B cell (primary cell): ENCODE measurements around the gene PCDHA1. TPM values are rescaled to one million over a fixed set of nuclear protein-coding genes. Genes with fewer than 3 reads are reported as not detected.

Experiments used
- ATAC-seq: fragments of 200-7000 bp; cut with Tn5 transposase; one replicate; pipeline ENCODE4 v1.10.0; 2021; ENCODE audit warnings: low read depth, mild to moderate bottlenecking, moderate number of reproducible peaks, moderate library complexity
- CTCF ChIA-PET: fragments of 350-600 bp; sonication (Branson Sonifier 250); formaldehyde crosslinking; loops from one replicate; lab custom pipeline; 2021; ENCODE audit warnings: antibody characterized with exemption, inconsistent platforms; lab: Charles Lee
- POLR2A ChIA-PET: fragments of 350-600 bp; sonication (Branson Sonifier 250); formaldehyde crosslinking; loops from one replicate; lab custom pipeline; 2021; ENCODE audit warnings: antibody characterized with exemption; lab: Charles Lee
- DNase-seq: peaks from one replicate; pipeline ENCODE4 v3.0.0; 2013
- H2AFZ ChIP-seq: 2 replicates; pipeline ENCODE4 v1.6.1; 2012; ENCODE audit warnings: mild to moderate bottlenecking, low read depth, low read length; ENCODE audit not compliant: insufficient read depth, poor library complexity, severe bottlenecking
- H3K27ac ChIP-seq, 2 donors: 1 replicate in 1 of 2; 2 replicates in 1 of 2; pipeline ENCODE4 v1.5.1; 2012 to 2013; ENCODE audit warnings: low read length in 2 of 2, mild to moderate bottlenecking in 2 of 2, moderate library complexity in 1 of 2
- H3K27me3 ChIP-seq, 4 experiments: fragments of 200-600 bp in 1 of 4; sonication (generic) in 1 of 4; replicated peaks in 1 of 4; 1 replicate in 2 of 4; 2 replicates in 2 of 4; pipeline versions ENCODE4 v1.6.1 to v1.7.0; 2013 to 2016; ENCODE audit warnings: low read length in 3 of 4, mild to moderate bottlenecking in 2 of 4, mixed read lengths in 1 of 4, moderate library complexity in 1 of 4; ENCODE audit not compliant: insufficient read depth in 4 of 4, control insufficient read depth in 3 of 4; ENCODE audit errors: control extremely low read depth in 1 of 4
- H3K36me3 ChIP-seq, 2 experiments: replicated peaks in 1 of 2; 1 replicate in 1 of 2; 2 replicates in 1 of 2; pipeline versions ENCODE4 v1.6.1 to v1.7.1; 2013; ENCODE audit warnings: low read length in 1 of 2; ENCODE audit not compliant: insufficient read depth in 2 of 2, control insufficient read depth in 1 of 2; ENCODE audit errors: control extremely low read depth in 1 of 2, extremely low read depth in 1 of 2
- H3K4me1 ChIP-seq, 2 donors: fragments of 200-600 bp in 1 of 2; sonication (generic) in 1 of 2; 1 replicate in 1 of 2; 2 replicates in 1 of 2; pipeline versions ENCODE4 v1.5.1 to v1.6.1; 2013 to 2017; ENCODE audit warnings: low read length in 2 of 2; ENCODE audit not compliant: control insufficient read depth in 2 of 2, insufficient read depth in 2 of 2
- H3K4me2 ChIP-seq: replicated peaks from 2 replicates; pipeline ENCODE3; 2012; ENCODE audit warnings: mild to moderate bottlenecking, low read depth, low read length; ENCODE audit not compliant: poor library complexity, severe bottlenecking
- H3K4me3 ChIP-seq, 5 experiments: fragments of 200-600 bp in 1 of 5; sonication (generic) in 1 of 5; 1 replicate in 3 of 5; 2 replicates in 2 of 5; pipeline versions ENCODE4 v1.5.1 to v1.7.0; 2011 to 2016; ENCODE audit warnings: low read length in 4 of 5, mild to moderate bottlenecking in 4 of 5, low read depth in 2 of 5, control low read depth in 1 of 5, moderate library complexity in 1 of 5; ENCODE audit not compliant: insufficient read depth in 1 of 5; ENCODE audit errors: control extremely low read depth in 1 of 5, extremely low read depth in 1 of 5
- H3K79me2 ChIP-seq: fragments of 200-600 bp; sonication (generic); one replicate; pipeline ENCODE4 v1.6.0; 2016; ENCODE audit warnings: low read length; ENCODE audit not compliant: control insufficient read depth, insufficient read depth
- H3K9ac ChIP-seq: fragments of 200-600 bp; sonication (generic); 2 replicates; pipeline ENCODE4 v1.6.1; 2017; ENCODE audit warnings: mild to moderate bottlenecking, low read length, moderate library complexity
- H3K9me3 ChIP-seq, 3 donors: one replicate each; pipeline versions ENCODE4 v1.6.1 to v1.7.1; 2013; ENCODE audit warnings: low read length in 2 of 3; ENCODE audit not compliant: control insufficient read depth in 2 of 3, insufficient read depth in 1 of 3; ENCODE audit errors: control extremely low read depth in 1 of 3
- H4K20me1 ChIP-seq: 2 replicates; pipeline ENCODE4 v1.6.0; 2012; ENCODE audit warnings: mild to moderate bottlenecking, low read length; ENCODE audit not compliant: insufficient read depth, control insufficient read depth, poor library complexity, severe bottlenecking
- H3K27ac Mint-ChIP-seq: one replicate; pipeline ENCODE4 v1.8.0; 2021; ENCODE audit warnings: mixed read lengths
- H3K27me3 Mint-ChIP-seq: one replicate; pipeline ENCODE4 v1.8.0; 2021; ENCODE audit warnings: mixed read lengths
- H3K4me1 Mint-ChIP-seq: one replicate; pipeline ENCODE4 v1.8.0; 2021; ENCODE audit warnings: mixed read lengths
- H3K4me3 Mint-ChIP-seq: one replicate; pipeline ENCODE4 v1.8.0; 2021; ENCODE audit warnings: mixed read lengths
- H3K9me3 Mint-ChIP-seq: one replicate; pipeline ENCODE4 v1.8.0; 2022; ENCODE audit warnings: mixed read lengths; ENCODE audit not compliant: insufficient read depth
- CTCF ChIP-seq: fragments of 200-600 bp; IDR thresholded peaks from one replicate; pipeline ENCODE4 v1.8.0; 2022; ENCODE audit warnings: antibody characterized with exemption, mild to moderate bottlenecking
- EZH2 ChIP-seq: IDR thresholded peaks from 2 replicates; pipeline ENCODE4 v1.6.1; 2012; ENCODE audit warnings: borderline replicate concordance, low read depth, mild to moderate bottlenecking, moderate library complexity, low read length; ENCODE audit not compliant: insufficient read depth, poor library complexity, severe bottlenecking
- WGBS: methylation state at CpG from one replicate; pipeline ENCODE4 v1.1.5; 2013; ENCODE audit warnings: missing lambda C conversion rate; ENCODE audit not compliant: insufficient coverage; 5-methylcytosine and 5-hydroxymethylcytosine counted together
- intact Hi-C: fragments of 100-400 bp; cut with micrococcal nuclease; formaldehyde crosslinking; loops from one replicate; pipeline ENCODE4 v1.10.0; 2022
- polyA plus RNA-seq: library from polyadenylated mRNA; depleted of rRNA; stranded (reverse); fragments of >200 nt; gene quantifications from 2 replicates; pipeline ENCODE4 v1.2.3, GENCODE V29; 2012
- total RNA-seq, 2 donors: library from RNA; stranded (reverse); fragments of 120-200 nt in 1 of 2; gene quantifications; 1 replicate in 1 of 2; 2 replicates in 1 of 2; pipeline versions ENCODE4 v1.2.3 to v1.2.4, GENCODE V29; 2013 to 2022

The PCDHA1 gene
- total and polyA plus RNA-seq, 2 donors (not counting 1 experiment from before 2014, with no cell fraction given) = not detected

DNA sequence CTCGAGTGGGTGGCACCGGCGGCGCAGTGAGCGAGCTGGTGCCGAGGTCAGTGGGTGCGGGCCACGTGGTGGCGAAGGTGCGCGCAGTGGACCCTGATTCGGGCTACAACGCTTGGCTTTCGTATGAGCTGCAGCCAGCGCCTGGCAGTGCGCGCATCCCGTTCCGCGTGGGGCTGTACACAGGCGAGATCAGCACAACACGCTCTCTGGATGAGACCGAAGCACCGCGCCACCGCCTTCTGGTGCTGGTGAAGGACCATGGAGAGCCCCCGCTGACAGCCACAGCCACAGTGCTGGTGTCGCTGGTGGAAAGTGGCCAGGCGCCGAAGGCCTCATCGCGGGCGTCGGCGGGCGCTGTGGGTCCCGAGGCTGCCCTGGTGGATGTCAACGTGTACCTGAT, 37.5 kb downstream of the PCDHA1 start:
- Histone ChIP-seq H3K36me3 (no peaks in the 10 kb centered on the region), H3K79me2 (no peaks in the 10 kb centered on the region), H3K4me3 (no peak overlapping the region), H3K9ac (no peak overlapping the region), H3K9me3 (peaks cover 0 to 28% (median 2%) of the 10 kb centered on the region in 3 donors), H3K4me2 (no peak overlapping the region), H3K27me3 (peaks cover 0 to 8% (median 5%) of the 10 kb centered on the region in 4 experiments), H3K27ac (no peak overlapping the region), H4K20me1 (no peaks in the 10 kb centered on the region), H3K4me1 (no peaks in the 10 kb centered on the region), H2AFZ (no peak overlapping the region)
- Mint-ChIP-seq H3K9me3 (peaks cover 2% of the 10 kb centered on the region), H3K27me3 (peaks cover 10% of the 10 kb centered on the region), H3K27ac (no peak overlapping the region), H3K4me1 (no peaks in the 10 kb centered on the region), H3K4me3 (no peak overlapping the region)
- no peak for ATAC-seq
- ChIA-PET POLR2A (no interaction called here), CTCF (no interaction called here)
- intact Hi-C loops = no loop called here
- TF ChIP-seq EZH2 = no peak
- no peak for TF ChIP-seq CTCF
- DNase-seq = no peak
- 65% methylated on average over 38 of the region's 38 CpGs for WGBS

DNA sequence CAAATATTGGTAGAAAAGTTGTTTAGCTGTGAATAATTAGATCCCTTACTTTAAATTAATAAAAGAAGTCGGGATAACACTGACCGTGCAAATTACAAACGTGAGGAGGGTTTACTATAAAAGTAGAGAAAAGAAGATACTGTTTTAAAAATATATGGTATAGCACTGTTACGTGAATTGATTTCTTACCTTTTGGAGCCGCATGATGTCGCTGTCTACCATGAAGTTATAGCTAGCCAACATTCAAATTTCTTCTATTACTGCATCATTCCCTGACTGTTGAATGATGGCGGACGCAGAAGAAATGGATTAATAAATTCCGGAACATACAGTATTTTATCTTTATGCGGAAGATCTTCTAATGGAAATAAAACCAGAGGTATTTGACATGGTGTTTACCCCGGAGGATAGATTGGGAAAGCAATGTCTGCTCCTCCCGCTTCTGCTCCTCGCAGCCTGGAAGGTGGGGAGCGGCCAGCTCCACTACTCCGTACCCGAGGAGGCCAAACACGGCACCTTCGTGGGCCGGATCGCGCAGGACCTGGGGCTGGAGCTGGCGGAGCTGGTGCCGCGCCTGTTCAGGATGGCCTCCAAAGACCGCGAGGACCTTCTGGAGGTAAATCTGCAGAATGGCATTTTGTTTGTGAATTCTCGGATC, 41.9 kb downstream of the PCDHA1 start, which contains the start of gene PCDHA6:
TSS of gene PCDHA6 (plus strand) at position 257 of the 658 bp plus-strand sequence. CDS start at position 389, 132 bp downstream.
- Mint-ChIP-seq H3K9me3 (peaks cover 6% of the 10 kb centered on the region), H3K4me1 (no peaks in the 10 kb centered on the region), H3K4me3 (no peak within 1 kb of the TSS), H3K27ac (no peak within 1 kb of the TSS), H3K27me3 (peaks cover 22% of the 10 kb centered on the region)
- no peak within 1 kb of the TSS for H3K4me2 ChIP-seq
- H3K4me3 ChIP-seq = no peak within 1 kb of the TSS
- H3K9ac ChIP-seq = no peak within 1 kb of the TSS
- intact Hi-C loops = no loop called here
- TF ChIP-seq CTCF (no peak), EZH2 (no peak)
- no peak within 1 kb of the TSS for H3K27ac ChIP-seq
- H3K36me3 ChIP-seq = no peaks in the 10 kb centered on the region
- DNase-seq = no peak
- H3K79me2 ChIP-seq = no peaks in the 10 kb centered on the region
- CTCF ChIA-PET = no interaction called here
- POLR2A ChIA-PET = no interaction called here
- H2AFZ ChIP-seq = no peak within 1 kb of the TSS
- 38% methylated on average over 20 of the region's 27 CpGs for WGBS
- no peaks in the 10 kb centered on the region for H4K20me1 ChIP-seq
- ATAC-seq = no peak
- peaks cover 0 to 35% (median 2%) of the 10 kb centered on the region in 3 donors for H3K9me3 ChIP-seq
- H3K27me3 ChIP-seq = peaks cover 0 to 14% (median 6%) of the 10 kb centered on the region in 4 experiments
- no peaks in the 10 kb centered on the region for H3K4me1 ChIP-seq
